ENCODE results near the gene AGBL1.

The AGBL1 gene

DNA sequence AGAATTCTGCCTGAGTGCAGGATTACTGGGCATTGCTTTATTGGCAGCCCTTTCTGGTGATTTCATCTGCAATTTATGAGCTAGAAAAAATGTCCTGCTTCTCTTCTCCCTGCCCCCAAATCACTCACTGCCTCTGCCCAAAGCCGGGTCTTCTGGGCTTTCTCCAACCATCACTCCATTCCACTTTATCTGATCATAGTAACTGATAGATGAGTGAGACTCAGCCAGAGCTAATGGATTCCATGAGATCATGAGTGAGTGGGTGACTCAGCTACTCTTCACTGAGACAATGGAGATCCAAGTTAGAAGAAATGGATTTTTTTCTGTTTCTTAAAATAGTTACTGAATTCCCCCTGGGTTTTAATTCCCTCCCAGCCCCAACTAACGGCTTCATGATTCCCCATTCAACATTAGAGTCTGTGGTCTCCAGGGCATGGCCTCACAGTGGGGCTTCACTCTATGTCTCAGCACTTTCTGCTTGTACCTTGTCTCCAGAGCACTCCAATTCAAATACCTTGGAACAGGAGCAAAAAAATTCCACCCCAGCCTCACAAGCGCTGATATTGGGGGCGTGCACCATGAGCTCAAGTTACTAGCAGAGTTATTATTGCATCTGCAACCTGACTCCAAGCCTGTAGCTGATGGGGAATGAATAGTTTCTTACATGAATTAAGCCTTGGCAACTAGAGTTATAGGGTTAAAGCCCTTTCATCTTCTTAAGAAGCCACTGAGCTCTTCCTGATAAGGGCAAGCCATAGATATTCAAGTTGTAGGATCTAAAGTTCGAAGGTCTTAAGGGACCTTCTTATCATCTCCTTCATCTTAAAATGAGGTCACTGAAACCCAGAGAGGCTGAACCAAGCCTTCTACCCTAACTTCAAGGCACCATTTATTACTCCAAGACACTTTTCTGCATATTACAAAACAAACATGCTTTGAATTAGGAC lies 85.9 kb downstream of the AGBL1 start:
- no peak for DNase-seq

DNA sequence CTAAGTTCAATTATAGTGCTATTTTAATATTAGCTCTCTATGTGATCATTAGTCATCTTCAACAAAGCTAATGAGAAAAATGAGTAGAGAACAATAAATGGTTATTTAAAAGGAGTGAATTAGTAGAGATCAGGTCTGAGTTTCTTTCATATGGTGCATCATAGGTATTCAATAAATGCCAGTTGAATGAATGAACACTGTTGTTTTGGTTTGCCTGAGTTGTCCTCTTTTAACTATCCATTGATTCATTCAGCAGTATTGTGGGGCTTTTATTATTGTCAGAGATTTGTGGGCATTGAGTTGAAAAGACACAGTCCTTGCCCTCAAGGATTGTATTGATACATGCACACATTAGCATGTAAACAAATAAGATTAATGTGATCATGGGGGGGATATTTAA lies 88.2 kb downstream of the AGBL1 start:
- DNase-seq = no peak

DNA sequence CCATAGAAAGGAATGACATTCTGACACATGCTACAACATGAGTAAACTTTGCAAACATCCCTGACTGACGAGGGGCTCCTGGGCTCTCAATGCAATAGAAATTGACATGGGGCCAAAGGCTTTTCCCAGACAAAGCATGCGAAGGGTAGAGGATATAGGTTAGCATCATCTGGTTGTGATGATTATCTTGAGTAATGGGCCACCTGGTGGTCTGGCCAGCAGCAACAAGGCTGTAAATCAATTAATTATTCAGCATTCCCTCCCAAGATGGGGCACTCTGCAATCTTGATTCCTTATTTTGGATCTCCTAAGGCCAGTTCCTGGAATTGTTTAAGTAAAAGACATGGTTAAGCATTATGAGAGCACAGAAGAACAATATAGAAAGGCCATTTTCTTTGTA lies 99.2 kb downstream of the AGBL1 start:
- DNase-seq = no peak

DNA sequence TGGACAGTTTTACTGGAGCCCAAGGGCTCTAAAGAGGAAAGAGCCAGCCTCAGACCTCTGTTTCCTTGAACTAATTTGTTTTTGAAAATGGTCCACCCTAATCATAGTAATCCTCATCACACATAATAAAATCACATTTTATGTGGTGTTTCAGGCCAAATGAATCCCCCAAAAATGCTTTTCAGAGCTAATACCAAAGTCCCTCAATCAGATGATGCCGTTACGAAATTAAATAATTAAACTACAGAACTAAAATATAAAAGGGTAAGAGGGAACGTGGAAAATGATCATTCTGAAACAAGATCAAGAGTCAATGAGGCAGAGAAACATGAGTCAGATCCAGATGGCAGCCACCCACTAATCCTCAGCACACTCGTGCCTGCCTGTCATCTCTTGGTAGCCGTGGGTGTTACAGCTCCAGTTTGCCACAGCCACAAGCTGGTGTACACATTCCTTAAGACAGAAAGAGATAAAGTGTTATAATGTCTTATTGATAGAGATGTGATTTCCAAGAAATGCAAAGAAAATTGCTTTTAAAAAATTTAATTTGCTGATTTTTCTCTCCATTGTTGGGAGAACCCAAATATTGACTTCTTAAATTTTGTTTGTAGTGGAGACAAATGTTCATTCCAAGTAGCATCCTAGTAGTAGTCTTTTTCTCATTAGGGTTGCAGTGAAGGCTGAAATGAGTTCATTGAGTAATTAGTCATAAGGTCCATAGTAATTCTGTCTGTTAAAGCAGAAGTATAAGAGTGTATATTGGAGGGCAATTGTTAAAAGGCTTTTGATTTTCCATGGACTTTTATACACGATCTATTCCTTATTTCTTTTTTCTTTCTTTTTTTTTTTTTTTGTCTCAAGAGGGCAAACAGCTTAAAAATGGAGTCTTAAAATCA lies 104.2 kb downstream of the AGBL1 start:
- DNase-seq = no peak

DNA sequence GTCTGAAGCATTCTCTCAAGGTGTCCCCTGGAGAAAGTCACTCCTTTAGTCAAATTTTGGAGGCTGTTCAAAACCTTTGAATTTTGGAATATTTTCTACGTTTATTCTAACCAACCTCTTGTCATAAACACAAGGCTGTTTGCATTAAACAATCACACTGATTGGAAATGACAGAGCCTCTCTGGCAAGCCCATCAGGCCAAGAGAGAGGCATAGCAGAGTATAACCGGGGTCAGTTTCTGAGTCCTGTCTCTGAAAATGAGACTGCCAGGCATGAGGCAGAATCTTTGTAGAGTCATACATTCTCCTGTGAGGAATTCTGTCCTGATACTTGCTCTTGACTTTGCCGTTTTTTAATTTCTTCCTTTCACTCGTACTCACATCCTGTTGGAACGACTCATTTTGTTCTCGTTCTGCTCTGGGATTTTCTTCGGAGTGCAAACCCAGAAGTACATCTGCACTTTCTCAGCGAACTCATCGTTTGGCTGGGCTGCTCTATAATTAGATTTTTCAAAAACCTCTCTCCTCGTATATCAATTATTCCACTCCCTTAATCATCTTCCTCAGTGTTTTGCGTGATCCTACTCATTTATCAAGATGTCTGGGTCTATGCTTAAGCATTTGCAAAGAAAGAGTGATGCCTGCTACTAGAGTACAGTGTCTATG lies 114.2 kb downstream of the AGBL1 start:
- DNase-seq = no peak

DNA sequence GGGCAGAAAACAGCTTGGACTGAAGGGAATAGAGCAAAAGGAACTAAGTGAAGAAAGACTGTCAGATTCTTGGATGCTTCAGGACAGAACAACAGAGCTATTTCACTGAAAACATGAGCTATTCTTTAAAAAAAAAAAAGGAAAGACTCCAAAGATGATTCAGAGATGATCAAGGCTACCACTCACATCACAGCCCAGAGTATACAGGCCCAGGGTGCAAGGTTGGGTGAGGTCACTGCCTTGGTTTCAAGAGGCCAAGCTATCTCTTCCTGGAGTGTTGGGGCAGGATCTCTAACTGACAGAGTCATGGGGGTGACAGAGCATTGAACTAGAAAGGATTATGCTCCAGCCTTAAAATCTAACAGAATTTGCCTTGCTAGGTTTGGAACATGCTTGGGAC lies 118.1 kb downstream of the AGBL1 start:
- DNase-seq = no peak

DNA sequence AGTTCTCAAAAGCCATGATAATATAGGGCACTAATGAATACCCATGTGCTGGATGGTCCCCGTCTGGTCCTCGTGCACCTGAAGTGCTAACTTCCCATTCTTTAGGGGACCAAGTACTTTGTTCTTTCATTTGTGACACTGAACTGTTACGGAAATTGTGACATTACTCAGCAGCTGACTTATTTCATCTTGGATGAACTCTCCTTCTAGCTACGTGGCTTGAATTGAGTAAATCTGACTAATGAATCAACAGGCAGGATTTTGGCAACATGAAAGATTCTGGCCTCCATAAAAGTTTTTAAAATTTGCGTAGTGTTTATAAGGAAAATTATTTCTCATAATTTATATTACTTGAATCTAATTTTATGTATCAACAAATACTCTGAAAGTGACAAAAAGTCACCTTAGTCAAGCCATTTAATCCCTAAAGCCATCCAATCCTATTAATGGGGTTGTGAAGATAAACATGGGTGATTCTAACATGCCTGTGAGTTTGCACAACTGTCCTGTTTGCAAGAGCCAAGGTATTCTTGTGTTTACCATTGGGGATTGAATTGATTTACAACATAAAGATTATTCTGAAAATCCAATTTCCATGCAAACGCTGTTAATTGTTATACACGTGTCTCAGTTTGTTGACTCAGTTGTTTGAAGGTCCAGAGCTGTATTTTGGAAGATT lies 119.9 kb downstream of the AGBL1 start:
- no peak for DNase-seq

DNA sequence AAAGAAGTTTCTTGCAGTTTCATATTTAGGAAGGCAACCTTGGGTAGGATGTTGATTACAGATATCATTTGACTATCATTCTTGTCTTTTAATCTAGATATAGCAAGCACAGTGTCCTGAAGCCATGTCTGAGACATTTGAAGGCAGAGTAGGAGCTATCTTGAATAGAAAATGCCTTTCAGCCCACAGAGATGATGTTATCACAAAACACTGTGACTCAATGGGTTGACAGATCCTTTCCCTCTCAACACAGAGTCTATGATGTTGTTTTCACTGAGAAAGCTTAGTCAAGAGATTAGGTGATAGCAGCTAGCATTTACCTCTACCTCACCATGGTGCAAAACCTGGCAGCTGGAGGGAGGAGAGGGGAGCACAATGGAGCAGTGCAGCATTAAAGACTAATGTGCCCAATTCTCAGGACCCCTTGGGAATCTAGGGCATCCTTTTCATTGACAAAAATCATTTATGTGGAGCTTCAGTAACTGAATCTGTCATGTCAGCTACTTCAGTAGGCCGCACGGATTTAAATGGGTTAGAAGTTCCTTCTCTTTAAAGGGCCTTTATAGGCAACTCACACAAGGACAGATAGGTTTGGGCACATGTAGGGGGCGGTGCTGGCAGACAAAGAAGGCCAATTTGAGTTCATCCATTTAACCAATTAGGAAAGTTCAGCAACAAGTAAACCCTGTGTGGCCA lies 121.8 kb downstream of the AGBL1 start:
- no peak for DNase-seq

DNA sequence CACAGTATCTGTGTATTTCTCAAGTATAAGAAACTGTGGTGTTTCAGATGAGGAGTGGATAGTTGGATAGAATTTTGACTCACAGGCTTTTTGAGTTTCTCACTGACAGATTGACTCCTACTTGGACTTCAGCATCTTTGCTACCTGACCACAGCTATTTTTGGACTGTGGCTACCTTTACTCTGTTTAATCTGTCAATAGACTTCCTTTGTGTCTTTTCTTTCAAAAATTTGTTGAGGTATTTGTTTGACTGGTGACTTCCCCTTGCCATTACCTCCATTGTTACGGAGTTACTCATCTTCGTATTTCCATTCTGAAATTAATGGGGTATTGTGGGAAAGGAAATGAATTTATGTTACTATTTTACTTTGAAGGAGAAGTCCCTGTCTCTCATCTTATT lies 123.8 kb downstream of the AGBL1 start:
- no peak for DNase-seq

DNA sequence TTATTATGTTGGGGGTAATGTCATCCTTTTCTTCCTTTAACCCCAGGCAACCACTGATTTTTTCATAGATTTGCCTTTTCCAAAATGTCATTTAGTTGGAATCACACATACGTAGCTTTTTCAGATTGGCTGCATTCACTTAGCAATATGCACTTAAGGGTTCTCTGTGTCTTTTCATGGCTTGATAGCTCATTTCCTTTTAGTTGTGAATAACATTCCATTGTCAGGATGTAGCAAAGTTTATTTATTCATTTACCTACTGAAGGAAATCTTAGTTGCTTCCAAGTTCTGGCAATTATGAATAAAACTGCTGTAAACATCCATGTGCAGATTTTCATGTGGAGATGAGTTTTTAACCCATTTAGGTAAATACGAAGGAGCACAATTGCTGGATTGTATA lies 125.4 kb downstream of the AGBL1 start:
- DNase-seq = no peak

DNA sequence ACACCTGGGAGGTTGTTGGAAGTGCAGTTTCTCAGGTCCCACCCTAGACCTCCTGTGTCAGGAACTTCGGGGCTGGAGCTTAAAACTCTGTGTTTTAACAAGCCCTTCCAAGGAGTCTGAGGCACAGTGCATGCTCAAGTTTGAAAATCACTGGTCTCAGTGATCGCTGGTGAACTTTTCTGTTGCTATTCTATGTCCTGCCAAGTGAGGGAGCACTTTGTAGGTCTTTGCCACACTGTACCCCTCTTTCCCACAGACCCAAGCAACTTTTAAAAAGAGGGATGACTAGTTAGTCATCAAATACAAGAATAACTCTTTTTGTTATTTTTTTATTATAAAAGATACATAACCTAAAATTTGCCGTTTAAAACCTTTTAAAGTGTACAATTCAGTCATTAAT lies 133.7 kb downstream of the AGBL1 start:
- no peak for DNase-seq

DNA sequence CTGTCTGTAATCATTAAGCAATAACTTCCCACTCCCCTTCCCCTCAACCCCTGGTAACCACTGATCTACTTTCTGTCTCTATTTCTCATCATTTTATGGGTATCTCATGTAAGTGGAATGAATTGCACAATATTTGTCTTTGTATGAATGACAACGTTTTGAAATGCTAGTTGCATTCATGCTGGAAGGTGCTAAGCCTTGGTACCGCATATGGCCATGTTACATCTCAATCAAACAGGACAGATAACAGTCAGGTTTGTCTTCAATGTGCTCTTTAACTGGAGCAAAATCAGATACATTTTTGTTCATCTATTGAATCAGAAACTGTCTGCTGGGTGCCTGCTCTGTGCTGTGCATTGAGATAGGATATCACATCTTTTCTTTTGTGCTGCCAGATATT lies 134.2 kb downstream of the AGBL1 start:
- DNase-seq = no peak

DNA sequence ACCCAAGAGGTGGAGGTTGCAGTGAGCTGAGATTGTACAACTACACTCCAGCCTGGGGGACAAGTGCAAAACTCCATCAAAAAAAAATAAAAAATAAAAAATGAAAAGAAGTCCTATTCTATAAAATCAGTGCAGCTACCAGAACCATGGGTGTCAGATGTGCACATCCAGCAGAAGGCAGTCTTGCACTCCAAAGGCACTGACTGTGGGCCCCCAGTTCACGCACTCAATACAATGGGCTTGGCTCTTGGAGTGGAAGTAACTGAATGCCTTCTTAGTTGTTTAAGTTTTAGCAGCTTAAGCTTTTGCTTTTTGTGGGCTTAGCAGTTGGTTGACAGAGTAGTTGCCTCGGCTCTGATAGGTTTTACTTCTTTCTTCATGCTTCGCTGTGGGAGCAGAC lies 141.4 kb downstream of the AGBL1 start:
- DNase-seq = no peak

DNA sequence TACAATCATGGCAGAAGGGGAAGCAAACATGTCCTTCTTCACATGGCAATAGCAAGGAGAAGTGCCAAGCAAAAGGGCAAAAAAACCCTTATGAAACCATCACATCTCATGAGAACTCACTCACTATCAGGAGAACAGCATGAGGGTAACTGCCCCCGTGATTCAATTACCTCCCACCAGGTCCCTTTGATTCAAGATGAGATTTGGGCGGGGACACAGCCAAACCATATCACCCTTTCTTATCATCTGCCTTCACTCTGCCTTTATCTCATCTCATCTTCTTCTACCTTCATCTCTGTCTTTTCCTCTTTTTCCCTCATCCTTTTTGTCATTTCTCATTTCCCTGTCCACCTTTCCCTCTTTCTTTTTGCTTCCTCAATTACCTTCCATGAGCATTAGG lies 149.6 kb downstream of the AGBL1 start:
- DNase-seq = no peak

DNA sequence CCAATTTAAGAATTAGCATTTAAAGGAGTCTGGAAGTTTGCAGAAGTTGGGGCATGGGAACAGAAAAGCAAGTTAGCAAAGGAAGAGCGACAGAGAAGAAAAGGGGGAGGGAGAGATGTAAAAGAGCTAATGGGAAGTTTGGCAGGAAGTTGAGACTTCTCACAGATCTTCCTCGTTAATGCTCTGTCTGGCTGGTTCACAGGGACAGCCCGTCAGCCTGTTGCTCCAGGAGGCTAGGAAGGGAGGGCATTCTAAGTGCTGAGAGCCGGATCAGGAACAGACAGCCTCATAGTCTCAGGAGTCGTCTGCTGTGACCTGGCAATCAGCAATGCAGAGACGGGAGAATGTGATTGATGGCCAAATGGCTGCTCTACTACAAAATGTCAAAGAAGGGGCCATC lies 150.3 kb downstream of the AGBL1 start:
- DNase-seq = no peak

DNA sequence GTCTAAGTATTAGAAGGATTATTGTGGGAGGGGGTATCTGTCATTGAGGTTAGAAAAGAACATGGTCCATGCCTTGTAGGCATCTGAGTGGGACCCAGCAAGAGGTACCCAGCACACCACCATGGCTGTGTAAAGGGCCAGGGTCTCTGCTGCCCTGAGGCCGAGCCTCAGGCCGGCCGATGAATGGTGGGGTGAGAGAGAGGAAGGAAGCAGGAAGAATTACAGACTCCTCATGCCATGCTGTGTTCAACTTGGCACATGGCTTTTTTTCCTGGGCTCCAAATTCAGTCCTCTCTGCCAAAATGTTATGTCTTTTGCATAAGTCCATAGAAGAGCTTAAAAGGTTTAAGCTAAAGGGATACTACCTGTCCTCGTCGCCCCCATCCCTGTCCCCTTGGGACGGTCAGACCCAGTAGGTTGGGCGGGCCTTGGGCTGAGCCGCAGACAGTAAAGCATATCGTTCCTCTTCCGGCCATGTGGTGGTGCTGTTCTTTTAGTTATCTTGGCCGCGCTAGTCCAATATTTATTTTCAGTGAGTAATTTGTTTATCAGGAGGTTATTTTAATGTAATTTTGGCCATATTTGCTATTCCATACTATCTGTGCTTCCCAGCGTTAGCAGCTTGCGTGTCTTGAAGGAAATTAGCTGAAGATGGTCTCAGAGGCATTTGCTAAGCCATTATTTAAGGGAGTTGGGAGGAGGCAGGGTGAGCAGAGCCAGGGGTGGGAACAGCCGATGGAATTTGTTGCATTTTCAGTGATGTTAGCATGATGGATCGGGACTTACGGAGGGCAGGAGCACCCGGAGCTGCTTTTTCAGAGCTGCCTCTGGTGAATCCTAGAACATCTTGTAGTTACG lies 152.4 kb downstream of the AGBL1 start:
- peak; percentile 70 for DNase-seq

DNA sequence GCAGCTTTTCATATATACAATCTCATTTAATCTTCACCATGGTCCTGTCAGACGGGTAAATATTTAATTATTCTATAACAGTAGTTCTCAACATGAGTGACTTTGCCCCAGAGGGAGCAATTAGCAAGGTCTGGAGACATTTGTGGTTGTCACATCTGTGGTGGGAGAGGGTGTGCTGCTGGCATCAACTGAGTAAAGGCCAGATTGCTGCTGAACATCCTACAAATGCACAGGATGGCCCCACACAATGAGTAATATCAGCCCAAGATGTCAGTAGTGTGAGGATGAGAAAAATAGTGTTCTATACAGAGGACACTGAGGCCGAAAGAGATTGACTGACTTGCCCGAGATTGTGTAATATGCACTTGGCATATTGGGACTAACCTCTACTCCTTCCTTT lies 156.0 kb downstream of the AGBL1 start:
- DNase-seq = no peak

DNA sequence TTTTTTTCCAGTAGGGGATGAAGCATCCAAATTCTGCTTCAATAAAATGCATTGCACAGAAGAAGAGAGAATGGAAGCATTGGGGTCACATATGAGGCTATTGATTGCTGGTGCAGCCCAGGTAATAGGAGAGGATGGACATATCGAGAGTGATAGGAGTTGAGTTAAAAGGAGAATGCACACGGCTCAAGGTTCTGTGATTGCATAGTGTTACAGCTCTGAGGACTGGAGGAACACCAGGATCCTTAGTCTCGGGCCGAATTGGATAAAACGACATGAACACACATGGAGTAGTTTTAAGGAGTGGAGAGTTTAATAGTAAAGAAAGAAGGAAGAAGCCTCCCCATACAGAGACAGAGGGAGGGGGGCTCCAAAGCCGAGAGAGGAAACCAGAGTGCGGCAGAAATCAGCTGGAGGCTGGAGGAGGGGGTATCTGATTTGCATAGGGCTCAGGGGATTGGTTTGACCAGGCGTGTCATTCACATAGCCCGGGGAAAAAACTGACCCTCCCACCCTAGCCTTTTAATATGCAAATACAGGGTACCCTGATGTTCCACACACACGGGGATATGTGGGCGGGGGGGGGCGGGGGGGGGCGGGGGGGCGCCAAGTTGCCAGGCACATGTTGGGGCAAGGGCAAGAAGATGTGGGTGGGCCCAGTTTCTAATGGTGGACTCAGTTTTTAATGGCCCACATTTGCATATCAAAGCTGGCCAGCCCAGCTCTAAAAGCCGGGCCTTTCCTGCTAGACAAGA lies 156.9 kb downstream of the AGBL1 start:
- DNase-seq = no peak

DNA sequence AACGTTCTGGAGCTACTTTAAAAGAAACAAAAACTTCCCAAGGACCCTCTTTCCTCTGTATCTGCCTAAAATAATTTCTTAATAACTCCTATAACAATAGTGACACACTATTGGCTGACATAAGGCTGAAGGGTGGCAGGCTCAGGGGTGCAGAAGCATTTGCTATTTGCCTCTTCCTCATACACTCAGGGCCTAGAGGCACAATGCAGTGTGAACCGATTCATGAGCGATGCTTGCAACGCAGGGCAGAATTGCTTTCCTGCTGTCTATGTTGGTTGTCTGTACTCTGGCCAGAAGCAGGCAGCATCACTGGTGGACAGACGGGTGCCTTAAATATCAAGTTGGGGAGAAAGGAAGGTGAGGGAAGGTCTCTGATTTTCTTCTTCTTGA lies 157.4 kb downstream of the AGBL1 start:
- no peak for DNase-seq

DNA sequence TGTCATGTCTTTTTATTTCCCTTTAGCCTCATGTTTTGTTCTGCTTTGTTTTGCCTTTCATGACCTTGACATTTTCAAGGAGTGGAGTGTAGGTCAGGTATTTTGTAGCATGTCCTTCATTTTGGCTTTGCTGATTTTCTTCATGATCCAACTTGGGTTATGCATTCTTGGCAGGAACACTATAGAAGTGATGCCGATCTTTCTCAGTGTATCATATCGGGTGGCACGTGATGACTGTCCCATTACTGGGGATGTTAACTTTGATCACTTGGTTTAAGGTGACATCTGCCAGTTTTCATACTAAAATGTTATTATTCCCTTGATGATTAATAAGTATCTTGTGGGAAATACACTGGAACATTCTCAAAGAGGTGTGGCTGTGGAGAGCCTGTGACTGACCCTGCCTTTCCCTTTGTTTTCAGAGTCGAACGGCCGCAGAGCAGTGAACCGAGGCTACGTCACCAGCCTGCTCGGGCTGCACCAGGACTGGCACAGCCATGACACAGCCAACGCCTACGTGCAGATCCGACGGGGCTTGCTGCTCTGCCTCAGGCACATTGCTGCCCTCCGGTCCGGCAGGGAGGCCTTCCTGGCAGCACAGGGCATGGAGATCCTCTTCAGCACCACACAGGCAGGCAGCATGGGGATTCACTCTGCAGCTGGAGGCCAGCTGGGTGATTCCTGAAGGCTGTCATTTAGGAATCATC lies 167.7 kb downstream of the AGBL1 start:
- no peak for DNase-seq
